Mucosa of descending colon (tissue), 3 donors: Measurements from ENCODE around the gene HOXB3. TPM values are rescaled to one million over a fixed set of nuclear protein-coding genes. Genes with fewer than 3 reads are reported as not detected.

Experiments used
- ATAC-seq: fragments of 200-7000 bp; cut with Tn5 transposase; one replicate; pipeline ENCODE4 v1.9.1; 2020; ENCODE audit warnings: mild to moderate bottlenecking, moderate library complexity
- DNase-seq, 3 donors: peaks; one replicate each; pipeline ENCODE4 v3.0.0-alpha.2; 2020
- H3K36me3 ChIP-seq: fragments of 200-600 bp; one replicate; pipeline ENCODE4 v1.8.0; 2021; ENCODE audit warnings: low read depth, mild to moderate bottlenecking
- H3K4me1 ChIP-seq: fragments of 200-600 bp; one replicate; pipeline ENCODE4 v1.8.0; 2021; ENCODE audit warnings: low read depth, mild to moderate bottlenecking
- H3K4me3 ChIP-seq: fragments of 200-600 bp; one replicate; pipeline ENCODE4 v1.8.0; 2021; ENCODE audit warnings: mild to moderate bottlenecking
- H3K9me3 ChIP-seq: fragments of 200-600 bp; one replicate; pipeline ENCODE4 v1.8.0; 2021; ENCODE audit warnings: mild to moderate bottlenecking
- intact Hi-C, 2 donors: fragments of 100-400 bp; cut with DNase I in 1 of 2; cut with micrococcal nuclease in 1 of 2; formaldehyde crosslinking; loops; one replicate each; pipeline versions ENCODE4 v1.11.0 to v1.11.1; 2022; cut with DNase I, micrococcal nuclease
- microRNA-seq: library from miRNA; unstranded; fragments of <30 nt; microRNA quantifications from one replicate; pipeline ENCODE4, GENCODE V29; 2019
- total RNA-seq, 3 donors: library from RNA; stranded (reverse); fragmentation: NEBNext Ultra II Directional in 2 of 3; extraction: Animal tissue kit (Norgen Biotek cat#: 25700) in 2 of 3; gene quantifications; one replicate each; pipeline versions ENCODE4 v1.2.1 to v1.2.4, GENCODE V29; 2021 to 2023
- TF ChIP-seq, protein P1 (sequence below): fragments of 200-600 bp; IDR thresholded peaks from one replicate; pipeline ENCODE4 v1.8.0; 2022; ENCODE audit warnings: antibody characterized with exemption, mild to moderate bottlenecking
- donor health status: DM: no; HTN: no; CAD: no; lungs with moderate emphysema.
- donor health status: DM: no; HTN: no; CAD: no.
- donor health status: DM: no; HTN: yes; CAD: no.

HOXB3 gene
- total RNA-seq, 3 donors from 2014 or later, result 42.4 to 64.8 (median 43.4) TPM

DNA sequence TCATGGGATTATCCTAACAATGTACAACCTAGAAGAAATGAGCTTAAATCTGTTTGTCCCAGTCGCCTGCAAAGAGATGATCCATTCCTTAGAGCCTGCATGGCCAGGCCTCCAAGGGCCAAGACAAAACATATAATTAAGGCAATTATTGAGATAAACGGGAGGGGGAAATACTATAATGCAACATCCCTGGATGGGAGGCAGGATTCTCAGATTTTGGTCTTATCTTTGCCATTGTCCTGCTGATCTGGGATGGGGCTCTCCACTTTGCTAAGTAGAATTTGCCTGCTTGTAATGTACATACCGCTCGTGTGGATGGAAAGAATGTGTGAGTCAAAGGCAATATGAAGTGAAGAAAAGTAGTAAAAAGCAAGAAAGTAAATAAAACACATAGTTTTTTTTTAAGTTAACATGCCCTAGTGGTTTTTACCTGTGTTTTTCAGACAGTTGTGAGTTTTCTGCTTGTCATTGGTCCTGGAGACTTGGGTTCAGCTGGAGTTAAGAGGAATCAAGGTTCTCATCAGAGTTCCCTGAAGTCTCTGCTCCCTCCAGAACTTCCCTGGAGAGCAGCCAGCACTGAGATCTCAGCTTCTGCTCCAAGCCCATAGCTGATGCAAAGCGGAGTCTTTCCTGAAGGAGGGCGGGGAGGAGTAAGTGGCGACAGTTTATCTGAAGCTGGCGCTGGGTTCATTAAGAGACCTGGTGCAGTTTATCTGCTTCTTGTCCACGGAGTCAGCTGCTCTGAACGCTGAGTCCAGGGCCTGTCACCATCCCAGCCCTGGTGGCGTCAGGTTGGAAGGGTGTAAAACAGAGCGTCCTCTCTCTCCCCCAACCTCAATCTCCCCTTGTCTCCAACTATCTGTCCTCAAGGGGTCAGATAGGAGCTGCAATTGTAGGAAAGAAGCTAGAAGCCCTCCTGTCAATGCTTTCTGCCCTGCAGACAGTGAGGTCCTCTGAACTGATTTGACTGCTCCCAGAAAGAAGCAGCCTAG is 89.3 kb downstream of the HOXB3 start:
- Histone ChIP-seq H3K4me1 (peaks cover 6% of the 10 kb centered on the region), H3K9me3 (no peaks in the 10 kb centered on the region), H3K36me3 (no peaks in the 10 kb centered on the region), H3K4me3 (no peak overlapping the region)
- peak; percentile 7 for ATAC-seq
- DNase-seq, result peak in 2 of 3 donors; percentile 26 to 31
- intact Hi-C loops, result no loop called here
- TF ChIP-seq, protein P1, sequence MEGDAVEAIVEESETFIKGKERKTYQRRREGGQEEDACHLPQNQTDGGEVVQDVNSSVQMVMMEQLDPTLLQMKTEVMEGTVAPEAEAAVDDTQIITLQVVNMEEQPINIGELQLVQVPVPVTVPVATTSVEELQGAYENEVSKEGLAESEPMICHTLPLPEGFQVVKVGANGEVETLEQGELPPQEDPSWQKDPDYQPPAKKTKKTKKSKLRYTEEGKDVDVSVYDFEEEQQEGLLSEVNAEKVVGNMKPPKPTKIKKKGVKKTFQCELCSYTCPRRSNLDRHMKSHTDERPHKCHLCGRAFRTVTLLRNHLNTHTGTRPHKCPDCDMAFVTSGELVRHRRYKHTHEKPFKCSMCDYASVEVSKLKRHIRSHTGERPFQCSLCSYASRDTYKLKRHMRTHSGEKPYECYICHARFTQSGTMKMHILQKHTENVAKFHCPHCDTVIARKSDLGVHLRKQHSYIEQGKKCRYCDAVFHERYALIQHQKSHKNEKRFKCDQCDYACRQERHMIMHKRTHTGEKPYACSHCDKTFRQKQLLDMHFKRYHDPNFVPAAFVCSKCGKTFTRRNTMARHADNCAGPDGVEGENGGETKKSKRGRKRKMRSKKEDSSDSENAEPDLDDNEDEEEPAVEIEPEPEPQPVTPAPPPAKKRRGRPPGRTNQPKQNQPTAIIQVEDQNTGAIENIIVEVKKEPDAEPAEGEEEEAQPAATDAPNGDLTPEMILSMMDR, result no peak

DNA sequence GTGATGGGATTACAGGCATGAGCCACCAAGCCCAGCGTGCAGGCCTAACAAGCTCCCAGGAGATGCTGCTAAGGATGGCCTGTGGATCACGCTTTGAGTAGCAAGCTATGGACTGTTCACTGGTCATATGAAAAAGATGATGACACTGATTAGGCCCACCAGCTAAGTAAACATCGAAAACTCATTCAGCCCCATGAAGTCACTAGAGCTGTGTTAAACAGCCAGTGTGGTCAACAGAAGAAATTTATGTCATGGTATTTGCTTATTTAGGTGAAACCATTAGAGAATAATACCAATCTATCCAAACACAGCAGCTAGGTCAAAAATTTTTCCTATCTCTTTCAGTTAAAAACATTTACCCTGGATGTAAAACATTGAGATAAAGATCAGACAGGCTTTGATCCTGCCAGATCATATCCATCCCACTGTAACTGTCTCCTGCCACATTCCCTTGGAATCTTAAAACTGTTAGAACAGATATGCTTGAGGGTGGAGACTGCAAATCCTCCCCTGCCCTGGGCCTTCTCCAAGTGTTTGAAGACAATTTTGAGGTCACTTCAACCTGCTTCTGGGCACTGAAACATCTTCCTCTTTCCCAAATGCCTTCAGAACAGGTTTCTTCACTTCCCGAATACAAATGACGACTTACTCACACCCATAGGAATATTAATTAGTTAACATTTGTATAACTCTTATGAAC is 90.2 kb downstream of the HOXB3 start:
- no peaks in the 10 kb centered on the region for H3K9me3 ChIP-seq
- TF ChIP-seq, protein P1, result no peak
- H3K4me1 ChIP-seq, result no peaks in the 10 kb centered on the region
- H3K36me3 ChIP-seq, result no peaks in the 10 kb centered on the region
- no peak overlapping the region for H3K4me3 ChIP-seq
- intact Hi-C loops, result no loop called here
- DNase-seq, result no peak
- no peak for ATAC-seq

DNA sequence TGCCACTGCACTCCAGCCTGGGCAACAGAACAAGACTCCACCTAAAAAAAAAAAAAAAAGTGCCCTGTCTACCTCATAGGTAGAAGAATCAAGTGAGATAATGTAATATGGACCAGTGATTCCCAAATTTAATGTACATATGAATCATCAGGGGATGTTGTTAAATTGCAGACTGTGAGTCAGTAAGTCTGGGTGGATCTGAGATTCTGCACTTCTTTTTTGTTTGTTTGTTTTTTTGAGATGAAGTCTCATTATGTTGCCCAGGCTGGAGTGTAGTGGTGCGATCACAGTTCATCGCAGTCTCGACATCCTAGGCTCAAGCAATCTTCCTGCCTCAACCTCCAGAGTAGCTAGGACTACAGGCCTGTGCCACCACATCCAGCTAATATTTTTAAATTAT is 90.8 kb downstream of the HOXB3 start:
- TF ChIP-seq, protein P1, result no peak
- no peak overlapping the region for H3K4me3 ChIP-seq
- no peaks in the 10 kb centered on the region for H3K9me3 ChIP-seq
- intact Hi-C loops, result no loop called here
- no peaks in the 10 kb centered on the region for H3K36me3 ChIP-seq
- H3K4me1 ChIP-seq, result no peaks in the 10 kb centered on the region
- ATAC-seq (no peak), DNase-seq (no peak)

Small RNA genes lying within 50 kb of the gene (microRNA-seq; reads per million reads assigned to microRNA genes)
- 59.1 reads per million, percentile 56 among the genes with 10 or more reads in this experiment for gene MIR196A1

Other genes starting within 250 kb of the HOXB3 start
- 1 to 10 TPM; 2.2 to 3.2 (median 2.4) TPM for gene SKAP1, start 160.0 kb downstream of the HOXB3 start, total RNA-seq
- gene HOXB1, start 59.2 kb downstream of the HOXB3 start, total RNA-seq, result not detected
- gene HOXB2, start 45.1 kb downstream of the HOXB3 start, total RNA-seq, result 10 to 100 TPM in 1 of 3 donors, 1 to 10 TPM in 1, under 1 TPM in 1; 0.93 to 32.4 (median 3.3) TPM
- 10 to 100 TPM in 1 of 3 donors, 1 to 10 TPM in 2; 4.5 to 14.6 (median 5.3) TPM for gene HOXB4, start 11.9 kb downstream of the HOXB3 start, total RNA-seq
- 10 to 100 TPM; 16.2 to 29.3 (median 19.9) TPM for gene HOXB5, start 3.5 kb upstream of the HOXB3 start, total RNA-seq
- 10 to 100 TPM; 41.3 to 68.8 (median 50.9) TPM for gene HOXB6, start 14.7 kb upstream of the HOXB3 start, total RNA-seq
- 10 to 100 TPM; 10.9 to 29.1 (median 22.4) TPM for gene HOXB7, start 20.8 kb upstream of the HOXB3 start, total RNA-seq
- gene HOXB8, start 25.1 kb upstream of the HOXB3 start, total RNA-seq, result 1 to 10 TPM; 4.2 to 7.5 (median 5.6) TPM
- gene HOXB9, start 36.1 kb upstream of the HOXB3 start, total RNA-seq, result 10 to 100 TPM; 40.1 to 78.4 (median 41.5) TPM
- gene PRAC1, start 132.3 kb upstream of the HOXB3 start, total RNA-seq, result 100 to 1,000 TPM in 2 of 3 donors, 10 to 100 TPM in 1; 32.2 to 180 (median 137) TPM
- 10 to 100 TPM in 2 of 3 donors, 1 to 10 TPM in 1; 6.6 to 24.0 (median 12.4) TPM for gene PRAC2, start 132.9 kb upstream of the HOXB3 start, total RNA-seq
- 10 to 100 TPM; 12.2 to 65.4 (median 48.2) TPM for gene HOXB13, start 138.5 kb upstream of the HOXB3 start, total RNA-seq
- gene TTLL6, start 227.0 kb upstream of the HOXB3 start, total RNA-seq, result 10 to 100 TPM; 10.7 to 25.1 (median 12.2) TPM
- 100 to 1,000 TPM; 181 to 296 (median 224) TPM for gene CALCOCO2, start 240.8 kb upstream of the HOXB3 start, total RNA-seq